Measurements from ENCODE around the gene GALR3.

DNA sequence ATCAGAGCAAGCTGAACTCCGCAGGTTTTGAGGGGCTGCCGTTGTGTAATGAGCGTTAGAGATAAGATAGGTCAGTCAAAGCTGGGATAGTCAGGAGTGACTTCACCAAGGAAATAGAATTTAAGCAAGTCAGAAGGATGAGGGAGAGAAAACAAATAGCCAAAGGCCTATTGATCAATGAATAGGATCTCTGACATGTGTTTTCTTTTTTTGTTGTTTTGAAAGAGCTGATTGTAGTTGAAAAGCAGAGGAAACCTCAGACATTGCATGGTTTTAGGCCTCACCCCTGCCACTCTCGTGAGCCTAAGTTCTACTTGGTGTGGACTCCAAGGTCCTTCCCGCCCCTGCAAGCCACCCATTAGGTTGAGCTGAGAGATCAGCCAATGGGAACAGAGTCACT is 29.2 kb downstream of the GALR3 start:
- no peak for TF ChIP-seq POLR2AphosphoS5 (IDR thresholded peaks at IDR 0.05; ENCODE audit: low read depth)
- TF ChIP-seq, protein P1, sequence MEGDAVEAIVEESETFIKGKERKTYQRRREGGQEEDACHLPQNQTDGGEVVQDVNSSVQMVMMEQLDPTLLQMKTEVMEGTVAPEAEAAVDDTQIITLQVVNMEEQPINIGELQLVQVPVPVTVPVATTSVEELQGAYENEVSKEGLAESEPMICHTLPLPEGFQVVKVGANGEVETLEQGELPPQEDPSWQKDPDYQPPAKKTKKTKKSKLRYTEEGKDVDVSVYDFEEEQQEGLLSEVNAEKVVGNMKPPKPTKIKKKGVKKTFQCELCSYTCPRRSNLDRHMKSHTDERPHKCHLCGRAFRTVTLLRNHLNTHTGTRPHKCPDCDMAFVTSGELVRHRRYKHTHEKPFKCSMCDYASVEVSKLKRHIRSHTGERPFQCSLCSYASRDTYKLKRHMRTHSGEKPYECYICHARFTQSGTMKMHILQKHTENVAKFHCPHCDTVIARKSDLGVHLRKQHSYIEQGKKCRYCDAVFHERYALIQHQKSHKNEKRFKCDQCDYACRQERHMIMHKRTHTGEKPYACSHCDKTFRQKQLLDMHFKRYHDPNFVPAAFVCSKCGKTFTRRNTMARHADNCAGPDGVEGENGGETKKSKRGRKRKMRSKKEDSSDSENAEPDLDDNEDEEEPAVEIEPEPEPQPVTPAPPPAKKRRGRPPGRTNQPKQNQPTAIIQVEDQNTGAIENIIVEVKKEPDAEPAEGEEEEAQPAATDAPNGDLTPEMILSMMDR (IDR thresholded peaks at IDR 0.05; ENCODE audit: insufficient read depth, low read length): no peak
- TF ChIP-seq GABPA (IDR thresholded peaks at IDR 0.05; ENCODE audit: low read depth): no peak

Data from HL-60 (cell line).